GM12878 (cell line): ENCODE data around the gene GCK. TPM values are rescaled to one million over a fixed set of nuclear protein-coding genes. Genes with fewer than 3 reads are reported as not detected.

Source experiments
- ATAC-seq: fragments of 200-7000 bp; cut with Tn5 transposase; 3 replicates; pipeline ENCODE4 v1.9.1; 2020; ENCODE audit warnings: mild to moderate bottlenecking, moderate library complexity
- BruUV-seq: library from RNA; stranded (reverse); fragments of 400-500 nt; replicated peaks from 2 replicates; lab custom pipeline; 2021; lab: Mats Ljungman, UMichigan
- CTCF ChIA-PET: fragments of 300-600 bp; sonication (Branson Sonifier 250); formaldehyde crosslinking; extraction: SDS; loops from one replicate; lab custom pipeline; 2021; ENCODE audit warnings: inconsistent platforms; lab: Yijun Ruan, JAX
- POLR2A ChIA-PET: fragments of 350-600 bp; formaldehyde crosslinking; extraction: SDS; loops from one replicate; lab custom pipeline; 2021; ENCODE audit warnings: inconsistent platforms; lab: Charles Lee
- RAD21 ChIA-PET: fragments of 300-600 bp; sonication (Branson Sonifier 250); formaldehyde crosslinking; loops from one replicate; lab custom pipeline; 2023; ENCODE audit warnings: antibody characterized with exemption; ENCODE audit not compliant: unreplicated experiment; lab: Charles Lee
- SMC1A ChIA-PET: fragments of 300-600 bp; sonication (Branson Sonifier 250); formaldehyde crosslinking; loops from one replicate; lab custom pipeline; 2023; ENCODE audit not compliant: unreplicated experiment, uncharacterized antibody; lab: Charles Lee
- DNase-seq: peaks from one replicate; pipeline ENCODE4 v3.0.0-alpha.2; 2011; ENCODE audit warnings: low read depth, low spot score
- FAIRE-seq: peaks from 3 replicates; lab custom pipeline; 2011; peaks lifted over from hg19 to GRCh38; lab: Jason Lieb, UNC
- H2AFZ ChIP-seq: 2 replicates; pipeline ENCODE4 v1.6.0; 2011; ENCODE audit warnings: low read depth, low read length, control low read depth; ENCODE audit not compliant: control insufficient read depth
- H3K27ac ChIP-seq: 2 replicates; pipeline ENCODE4 v1.5.1; 2011; ENCODE audit warnings: control low read depth; ENCODE audit not compliant: control insufficient read depth, insufficient read depth
- H3K27me3 ChIP-seq, 2 experiments: replicated peaks in 1 of 2; 2 replicates each; pipeline versions ENCODE4 v1.6.0 to v1.6.1; 2011; ENCODE audit warnings: low read length in 1 of 2; ENCODE audit not compliant: control insufficient read depth in 2 of 2, insufficient read depth in 2 of 2
- H3K36me3 ChIP-seq, 2 experiments: 2 replicates each; pipeline ENCODE4 v1.5.1; 2011; ENCODE audit warnings: low read length in 1 of 2; ENCODE audit not compliant: control insufficient read depth in 2 of 2, insufficient read depth in 2 of 2
- H3K4me1 ChIP-seq: 2 replicates; pipeline ENCODE4 v1.6.1; 2011; ENCODE audit warnings: mild to moderate bottlenecking, low read length, moderate library complexity, mixed read lengths; ENCODE audit not compliant: control insufficient read depth, insufficient read depth
- H3K4me2 ChIP-seq: 2 replicates; pipeline ENCODE4 v1.6.0; 2011; ENCODE audit warnings: control low read depth; ENCODE audit not compliant: control insufficient read depth, insufficient read depth
- H3K4me3 ChIP-seq: fragments of 200-600 bp; sonication (generic); 2 replicates; pipeline ENCODE4 v1.5.1; 2016
- H3K79me2 ChIP-seq: 2 replicates; pipeline ENCODE4 v1.6.0; 2011; ENCODE audit warnings: low read length; ENCODE audit not compliant: control insufficient read depth, insufficient read depth
- H3K9ac ChIP-seq: 2 replicates; pipeline ENCODE4 v1.8.0; 2011; ENCODE audit warnings: low read length, control low read depth, mixed read lengths; ENCODE audit not compliant: control insufficient read depth, insufficient read depth
- H3K9me3 ChIP-seq: replicated peaks from 3 replicates; pipeline ENCODE4 v1.5.1; 2011; ENCODE audit warnings: mild to moderate bottlenecking, low read length; ENCODE audit not compliant: control insufficient read depth, insufficient read depth
- H4K20me1 ChIP-seq: 2 replicates; pipeline ENCODE4 v1.6.0; 2011; ENCODE audit not compliant: control insufficient read depth, insufficient read depth
- GATAD2B ChIP-seq: fragments of 450-650 bp; conservative IDR thresholded peaks from 2 replicates; pipeline ENCODE4 v1.6.1; 2017; ENCODE audit warnings: low read depth, mild to moderate bottlenecking, moderate library complexity
- KAT2A ChIP-seq: conservative IDR thresholded peaks from 2 replicates; pipeline ENCODE4 v1.6.1; 2011; ENCODE audit warnings: low read depth, low read length; ENCODE audit not compliant: control insufficient read depth
- SREBF1 ChIP-seq: IDR thresholded peaks from 2 replicates; pipeline ENCODE4 v1.6.1; 2012; ENCODE audit warnings: mild to moderate bottlenecking, low read length
- SRF ChIP-seq, 2 experiments: IDR thresholded peaks; 2 replicates each; pipeline ENCODE4 v1.6.1; 2011; ENCODE audit warnings: low read depth in 2 of 2, low read length in 2 of 2, mild to moderate bottlenecking in 1 of 2, moderate library complexity in 1 of 2
- WGBS: methylation state at CpG from one replicate; pipeline ENCODE4 v1.1.6; 2016; ENCODE audit warnings: low lambda C conversion rate; ENCODE audit not compliant: insufficient replicate concordance, insufficient coverage; ENCODE audit errors: missing lambda C conversion rate; 5-methylcytosine and 5-hydroxymethylcytosine counted together
- in situ Hi-C: fragments of 300-500 bp; cut with MboI; formaldehyde crosslinking; loops from 9 replicates; pipeline ENCODE4 v1.14.3; 2018; ENCODE audit warnings: mixed read lengths
- intact Hi-C: fragments of 100-400 bp; cut with micrococcal nuclease; formaldehyde crosslinking; loops from one replicate; pipeline ENCODE4 v1.14.2; 2022; ENCODE audit not compliant: unreplicated experiment
- polyA plus RNA-seq, 11 experiments: library from polyadenylated mRNA; depleted of rRNA in 4 of 11; unstranded in 6 of 11; stranded (reverse) in 5 of 11; fragments of >200 nt; fragmentation: Nextera tagmentation in 4 of 11; fragmentation: Illumina TruSeq in 1 of 11; extraction: Ambion mirVana in 4 of 11; extraction: Trizol in 1 of 11; gene quantifications; 1 replicate in 1 of 11; 2 replicates in 10 of 11; pipeline versions ENCODE4 v1.2.1 to v1.2.3, GENCODE V29; 2011 to 2016; ENCODE audit warnings: inconsistent platforms in 2 of 11, missing spikeins in 2 of 11, low read depth in 1 of 11
- total RNA-seq, 4 experiments: library from RNA; depleted of rRNA in 3 of 4; stranded (reverse); fragments of >200 nt in 3 of 4; fragmentation: Illumina TruSeq in 1 of 4; extraction: Trizol in 1 of 4; gene quantifications; 2 replicates each; pipeline versions ENCODE4 v1.2.1 to v1.2.3, GENCODE V29; 2013 to 2021
- TF ChIP-seq, protein P1 (sequence below): IDR thresholded peaks from 2 replicates; pipeline ENCODE4 v1.6.1; 2011; ENCODE audit warnings: borderline replicate concordance, low read depth, mild to moderate bottlenecking, moderate library complexity, low read length; ENCODE audit not compliant: insufficient read depth, poor library complexity, severe bottlenecking
- TF ChIP-seq, protein P2 (sequence below): fragments of 150-350 bp; IDR thresholded peaks from 2 replicates; pipeline ENCODE4 v1.6.1; 2014; ENCODE audit warnings: mild to moderate bottlenecking, low read depth, low read length
- TF ChIP-seq, protein P3 (sequence below): fragments of 450-650 bp; IDR thresholded peaks from 2 replicates; pipeline ENCODE4 v1.6.1; 2014; ENCODE audit warnings: mild to moderate bottlenecking

Gene GCK
- total and polyA plus RNA-seq, 10 of the 15 experiments (the other 5 are each of a cell fraction or from before 2014, with no cell fraction given): 0.06 to 0.16 TPM; not detected in 8

DNA sequence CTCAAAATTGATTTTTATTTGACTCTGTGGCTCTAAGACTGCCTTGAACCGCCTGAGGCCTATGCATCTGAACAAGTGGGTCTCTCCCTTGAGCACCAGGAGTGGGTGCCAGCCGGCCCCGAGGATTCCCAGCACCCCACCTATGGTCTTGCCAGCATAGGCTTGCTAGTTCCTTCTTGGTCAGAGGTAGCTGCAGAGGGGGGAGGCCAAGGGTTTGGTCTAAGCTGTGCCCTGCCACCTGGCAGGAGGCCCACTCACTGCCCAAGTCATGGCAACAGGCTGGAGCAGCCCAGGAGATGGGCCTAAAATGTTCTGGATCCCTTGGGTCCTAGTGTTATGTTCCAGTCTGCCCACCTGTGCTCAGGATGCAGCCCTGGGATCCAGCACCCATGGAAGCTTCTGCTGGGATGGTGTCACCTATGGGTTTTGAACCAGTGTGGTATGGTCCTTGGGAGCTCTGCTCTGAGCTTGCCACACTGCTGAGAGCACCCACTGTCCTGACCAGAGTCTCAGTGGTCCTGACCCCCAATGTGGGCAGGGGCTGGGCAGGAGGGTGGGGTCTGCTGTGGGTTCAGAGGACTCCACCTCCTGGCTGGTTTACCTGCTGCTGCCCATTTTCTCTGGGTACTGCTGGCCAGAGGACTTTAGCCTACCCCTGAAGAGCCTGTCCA, 24.1 kb upstream of the GCK start:
- in situ Hi-C loops: no loop called here
- Histone ChIP-seq H3K36me3 (peaks cover 22 to 24% of the 10 kb centered on the region in 2 experiments), H3K9ac (no peak overlapping the region)

More for the DNA sequence above, 24.1 kb upstream of the GCK start:
- Histone ChIP-seq H3K27ac (no peak overlapping the region), H4K20me1 (no peaks in the 10 kb centered on the region; the same call in 1 of the 2 replicates), H2AFZ (no peak overlapping the region), H3K27me3 (no peaks in the 10 kb centered on the region), H3K9me3 (no peaks in the 10 kb centered on the region), H3K4me1 (peaks cover 7% of the 10 kb centered on the region), H3K4me3 (no peak overlapping the region), H3K4me2 (no peak overlapping the region), H3K79me2 (no peaks in the 10 kb centered on the region)
- 0 out of 3 replicates have a peak, but pooled peaks have one; percentile 9 for ATAC-seq
- no peak for FAIRE-seq
- TF ChIP-seq, protein P1, sequence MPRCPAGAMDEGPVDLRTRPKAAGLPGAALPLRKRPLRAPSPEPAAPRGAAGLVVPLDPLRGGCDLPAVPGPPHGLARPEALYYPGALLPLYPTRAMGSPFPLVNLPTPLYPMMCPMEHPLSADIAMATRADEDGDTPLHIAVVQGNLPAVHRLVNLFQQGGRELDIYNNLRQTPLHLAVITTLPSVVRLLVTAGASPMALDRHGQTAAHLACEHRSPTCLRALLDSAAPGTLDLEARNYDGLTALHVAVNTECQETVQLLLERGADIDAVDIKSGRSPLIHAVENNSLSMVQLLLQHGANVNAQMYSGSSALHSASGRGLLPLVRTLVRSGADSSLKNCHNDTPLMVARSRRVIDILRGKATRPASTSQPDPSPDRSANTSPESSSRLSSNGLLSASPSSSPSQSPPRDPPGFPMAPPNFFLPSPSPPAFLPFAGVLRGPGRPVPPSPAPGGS: no peak
- TF ChIP-seq KAT2A: no peak
- TF ChIP-seq, protein P2, sequence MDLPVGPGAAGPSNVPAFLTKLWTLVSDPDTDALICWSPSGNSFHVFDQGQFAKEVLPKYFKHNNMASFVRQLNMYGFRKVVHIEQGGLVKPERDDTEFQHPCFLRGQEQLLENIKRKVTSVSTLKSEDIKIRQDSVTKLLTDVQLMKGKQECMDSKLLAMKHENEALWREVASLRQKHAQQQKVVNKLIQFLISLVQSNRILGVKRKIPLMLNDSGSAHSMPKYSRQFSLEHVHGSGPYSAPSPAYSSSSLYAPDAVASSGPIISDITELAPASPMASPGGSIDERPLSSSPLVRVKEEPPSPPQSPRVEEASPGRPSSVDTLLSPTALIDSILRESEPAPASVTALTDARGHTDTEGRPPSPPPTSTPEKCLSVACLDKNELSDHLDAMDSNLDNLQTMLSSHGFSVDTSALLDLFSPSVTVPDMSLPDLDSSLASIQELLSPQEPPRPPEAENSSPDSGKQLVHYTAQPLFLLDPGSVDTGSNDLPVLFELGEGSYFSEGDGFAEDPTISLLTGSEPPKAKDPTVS: no peak
- TF ChIP-seq GATAD2B: no peak
- TF ChIP-seq SREBF1: no peak
- no peak for TF ChIP-seq SRF (IDR thresholded peaks at IDR 0.05; ENCODE audit: low read depth in 2 of 2, low read length in 2 of 2)
- TF ChIP-seq, protein P3, sequence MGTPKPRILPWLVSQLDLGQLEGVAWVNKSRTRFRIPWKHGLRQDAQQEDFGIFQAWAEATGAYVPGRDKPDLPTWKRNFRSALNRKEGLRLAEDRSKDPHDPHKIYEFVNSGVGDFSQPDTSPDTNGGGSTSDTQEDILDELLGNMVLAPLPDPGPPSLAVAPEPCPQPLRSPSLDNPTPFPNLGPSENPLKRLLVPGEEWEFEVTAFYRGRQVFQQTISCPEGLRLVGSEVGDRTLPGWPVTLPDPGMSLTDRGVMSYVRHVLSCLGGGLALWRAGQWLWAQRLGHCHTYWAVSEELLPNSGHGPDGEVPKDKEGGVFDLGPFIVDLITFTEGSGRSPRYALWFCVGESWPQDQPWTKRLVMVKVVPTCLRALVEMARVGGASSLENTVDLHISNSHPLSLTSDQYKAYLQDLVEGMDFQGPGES: no peak
- SMC1A ChIA-PET: no interaction called here
- CTCF ChIA-PET: no interaction called here
- DNase-seq: no peak
- RAD21 ChIA-PET: no interaction called here
- intact Hi-C loops: no loop called here
- POLR2A ChIA-PET: no interaction called here
- WGBS: 96% methylated on average over 3 of the region's 3 CpGs
- BruUV-seq: TSS peak; percentile 26
